IPS DF 19.7 (cell line): Measurements from ENCODE around the gene PSMB9.
"Not testable (repeated sequence)": the region's sequence is repeated elsewhere in the genome, so short reads cannot be mapped to it uniquely, and the experiment has no call there.

Experiments used
- DNase-seq: peaks from one replicate; pipeline ENCODE4 v3.0.0-alpha.2; 2013; ENCODE audit warnings: low read depth, low spot score

Gene PSMB9

GRCh38 chr6:32860674-32861073 is 6.7 kb downstream of the PSMB9 start:
- no peak for DNase-seq

- DNase-seq = no peak
These were observed 8.7 kb downstream of the PSMB9 start for GRCh38 chr6:32862725-32863124.

DNA sequence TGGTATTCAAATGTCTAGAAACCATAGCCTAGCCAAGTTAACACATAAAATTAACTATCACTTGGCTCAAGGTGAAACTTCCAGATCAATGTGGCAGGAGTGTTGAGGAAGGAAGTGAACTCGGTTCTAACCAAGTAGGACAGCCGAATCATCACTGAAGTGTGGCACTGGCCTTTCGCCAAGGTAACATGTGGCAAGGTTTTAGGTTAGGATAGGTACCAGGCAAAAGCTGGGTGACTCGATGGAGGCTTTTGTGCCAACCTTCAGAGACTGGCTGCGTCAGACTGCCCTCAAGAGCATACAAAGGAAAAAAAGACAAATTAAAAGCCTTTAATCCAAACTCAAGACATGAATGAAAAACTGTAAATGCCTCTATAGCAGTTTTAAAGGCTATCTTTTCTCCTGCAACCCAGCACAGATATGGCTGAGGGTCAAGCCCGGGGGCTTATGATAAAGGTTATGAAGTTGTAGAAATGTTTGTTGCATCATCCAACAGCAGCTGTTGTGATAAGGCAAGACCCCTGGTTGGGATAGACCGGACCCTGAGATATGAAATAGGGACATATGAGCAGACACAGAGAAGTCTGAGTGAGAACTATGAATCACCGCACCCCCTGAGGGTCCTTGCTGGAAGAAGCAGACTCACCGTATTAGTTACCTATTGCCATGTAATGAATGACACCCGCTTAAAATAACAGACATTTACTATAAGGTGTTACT is 11.9 kb downstream of the PSMB9 start:
- no peak for DNase-seq

GRCh38 chr6:32867022-32867477 is 13.1 kb downstream of the PSMB9 start:
- no peak for DNase-seq

GRCh38 chr6:32867554-32868256 is 13.7 kb downstream of the PSMB9 start:
- no peak for DNase-seq

DNA sequence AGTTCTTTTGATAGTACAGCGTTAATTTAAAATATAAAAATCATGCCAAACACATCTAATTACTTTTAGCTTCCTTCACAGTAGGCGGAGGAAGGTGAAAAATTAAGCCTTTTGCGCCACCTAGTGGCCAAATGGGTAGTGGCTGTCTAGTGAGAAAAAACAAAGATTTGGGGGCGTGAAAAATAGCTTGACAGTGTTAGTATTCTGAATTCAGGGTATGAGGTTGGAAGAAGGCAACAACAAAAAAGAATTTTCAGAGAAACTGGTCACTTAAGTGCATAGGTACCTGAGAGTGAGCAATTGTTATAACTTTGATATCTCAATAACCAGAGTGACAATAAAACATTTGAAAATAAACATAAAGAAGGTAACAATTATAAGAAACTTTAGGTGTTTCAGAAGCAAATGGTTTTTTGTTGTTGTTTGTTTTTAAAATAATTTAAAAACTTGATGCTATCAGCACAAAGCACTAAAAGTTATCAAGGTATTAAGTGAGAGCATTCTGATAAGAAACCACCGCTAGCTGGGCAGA is 14.3 kb downstream of the PSMB9 start:
- no peak for DNase-seq

GRCh38 chr6:32873947-32874346 is 20.0 kb downstream of the PSMB9 start:
- not testable (repeated sequence) for DNase-seq

- DNase-seq = no peak
These were observed 22.6 kb downstream of the PSMB9 start for GRCh38 chr6:32876603-32877002.

GRCh38 chr6:32879691-32880090 is 25.7 kb downstream of the PSMB9 start:
- no peak for DNase-seq

- DNase-seq = not testable (repeated sequence)
These were observed 27.0 kb downstream of the PSMB9 start for GRCh38 chr6:32880962-32881361.

- DNase-seq = no peak
These were observed 28.9 kb downstream of the PSMB9 start for GRCh38 chr6:32882879-32883250.

- no peak for DNase-seq
These were observed 29.8 kb downstream of the PSMB9 start for GRCh38 chr6:32883789-32884188.

DNA sequence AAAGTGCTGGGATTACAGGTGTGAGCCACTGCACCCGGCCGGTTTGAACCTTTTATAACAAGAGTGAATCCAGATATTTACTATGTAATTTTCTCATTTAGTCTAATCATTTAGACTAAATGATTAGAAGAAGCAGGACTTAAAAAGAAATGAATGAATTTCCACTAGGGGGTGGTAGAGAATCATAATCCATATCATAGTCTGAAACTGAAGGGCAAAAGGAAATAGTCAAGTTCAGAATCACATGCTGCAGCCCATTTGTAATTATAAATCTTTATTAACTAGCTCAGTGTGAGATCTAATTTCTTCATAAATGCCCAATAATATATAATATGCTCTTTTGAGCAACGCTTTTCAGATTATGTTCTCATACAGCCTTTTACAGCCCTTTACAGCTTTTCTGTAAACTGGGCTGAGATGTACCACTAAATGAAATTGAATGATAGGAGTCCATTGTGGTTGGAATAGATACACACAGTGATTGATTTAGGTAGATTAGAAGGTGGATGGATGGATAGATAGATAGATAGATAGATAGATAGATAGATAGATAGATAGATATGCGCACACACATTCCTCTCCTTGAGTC is 31.8 kb downstream of the PSMB9 start:
- no peak for DNase-seq

- DNase-seq = no peak
These were observed 32.8 kb downstream of the PSMB9 start for GRCh38 chr6:32886681-32887383.

DNA sequence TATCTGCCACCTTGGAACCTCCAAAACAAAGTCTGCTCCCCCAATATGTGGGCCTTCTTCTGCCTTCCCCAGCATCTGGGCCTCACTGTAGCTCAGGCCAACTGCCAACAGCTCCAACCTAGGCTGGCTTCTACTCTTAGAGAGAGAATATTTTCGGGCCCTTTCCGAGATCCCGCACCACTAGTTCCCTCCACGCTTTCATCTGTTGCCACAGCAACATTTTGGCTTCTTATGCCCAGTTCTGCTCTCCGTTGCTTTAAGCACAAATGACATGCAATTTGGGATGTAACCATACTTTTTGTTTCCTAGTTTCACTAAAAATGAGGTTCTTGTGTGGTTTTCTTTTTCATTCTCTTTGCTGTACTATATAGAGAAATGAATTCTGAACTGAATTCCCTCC is 33.6 kb downstream of the PSMB9 start:
- no peak for DNase-seq

- DNase-seq = no peak
These were observed 34.6 kb downstream of the PSMB9 start for GRCh38 chr6:32888576-32888975.

DNA sequence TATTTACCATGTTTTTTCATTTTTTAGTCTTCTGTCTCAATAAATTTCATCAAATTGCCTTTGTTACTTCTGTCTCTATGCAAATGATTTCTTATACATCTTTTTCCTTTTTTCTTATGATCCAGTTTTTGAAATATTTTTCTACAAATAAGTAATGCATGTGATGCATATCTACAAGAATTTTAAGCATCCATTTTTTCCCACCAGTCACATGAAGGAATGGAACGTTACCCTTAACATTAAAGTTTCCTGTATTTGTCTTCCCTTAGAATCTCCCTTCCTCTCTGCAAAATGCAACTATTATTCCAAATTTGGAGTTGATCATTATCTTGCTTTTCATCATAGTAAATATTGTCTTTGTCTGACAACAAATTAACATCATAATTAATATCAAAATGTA is 35.5 kb downstream of the PSMB9 start:
- no peak for DNase-seq

DNA sequence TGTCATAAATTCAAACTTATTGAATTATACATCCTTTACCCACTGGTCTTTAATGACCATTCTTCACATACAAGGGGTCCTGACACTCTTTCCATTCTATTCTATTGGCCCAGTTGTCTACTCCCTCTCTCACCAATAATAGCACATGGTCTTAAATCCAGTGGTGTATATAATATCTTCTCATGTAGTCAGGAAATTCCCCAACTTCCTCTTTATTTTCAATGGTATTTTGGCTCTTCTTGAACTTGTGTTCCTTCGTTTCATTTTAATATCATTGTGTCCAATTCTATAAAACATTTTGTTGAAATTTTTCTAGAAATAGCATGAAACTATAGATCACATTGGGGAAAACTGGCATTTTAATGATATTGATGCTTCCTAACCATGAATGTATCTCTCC is 36.8 kb downstream of the PSMB9 start:
- no peak for DNase-seq

- peak; percentile 73 for DNase-seq
These were observed 40.4 kb downstream of the PSMB9 start for GRCh38 chr6:32894085-32895005.

GRCh38 chr6:32895006-32895345 is 41.0 kb downstream of the PSMB9 start:
- no peak for DNase-seq

GRCh38 chr6:32903952-32904351 is 50.0 kb downstream of the PSMB9 start:
- no peak for DNase-seq
